Epithelial cell of esophagus (primary cell): ENCODE data around the gene THAP4.

ENCODE experiments used
- DNase-seq: peaks from one replicate; pipeline ENCODE4 v3.0.0; 2010; ENCODE audit warnings: low read depth
- H3K4me3 ChIP-seq: 2 replicates; pipeline ENCODE4 v1.5.1; 2011; ENCODE audit warnings: mild to moderate bottlenecking, low read length, control low read depth
- TF ChIP-seq, protein P1 (sequence below): IDR thresholded peaks from 2 replicates; pipeline ENCODE4 v1.5.1; 2011; ENCODE audit warnings: low read depth, mild to moderate bottlenecking, low read length, control low read depth, inconsistent platforms; ENCODE audit not compliant: insufficient read depth; ENCODE audit errors: missing control alignments

Gene THAP4

DNA sequence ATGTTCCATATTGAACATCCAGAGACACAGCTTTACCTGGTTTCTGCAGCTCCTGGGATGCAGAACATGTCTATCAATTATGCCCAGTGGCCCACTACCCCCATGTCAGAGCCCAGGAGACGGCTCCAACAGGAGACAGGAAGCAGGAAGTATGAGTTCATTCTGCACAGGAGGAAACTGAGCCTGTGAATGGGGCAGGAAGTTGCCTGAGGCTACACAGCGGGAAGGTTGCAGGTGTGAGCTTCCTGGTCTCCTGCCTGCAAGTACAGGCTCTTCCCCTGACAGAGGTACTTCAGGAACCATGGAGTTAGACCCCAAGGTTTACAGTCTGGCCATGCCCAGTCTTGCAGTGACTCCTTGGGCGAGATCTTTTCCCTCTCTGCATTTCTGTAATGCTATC lies 81.2 kb downstream of the THAP4 start:
- TF ChIP-seq, protein P1, sequence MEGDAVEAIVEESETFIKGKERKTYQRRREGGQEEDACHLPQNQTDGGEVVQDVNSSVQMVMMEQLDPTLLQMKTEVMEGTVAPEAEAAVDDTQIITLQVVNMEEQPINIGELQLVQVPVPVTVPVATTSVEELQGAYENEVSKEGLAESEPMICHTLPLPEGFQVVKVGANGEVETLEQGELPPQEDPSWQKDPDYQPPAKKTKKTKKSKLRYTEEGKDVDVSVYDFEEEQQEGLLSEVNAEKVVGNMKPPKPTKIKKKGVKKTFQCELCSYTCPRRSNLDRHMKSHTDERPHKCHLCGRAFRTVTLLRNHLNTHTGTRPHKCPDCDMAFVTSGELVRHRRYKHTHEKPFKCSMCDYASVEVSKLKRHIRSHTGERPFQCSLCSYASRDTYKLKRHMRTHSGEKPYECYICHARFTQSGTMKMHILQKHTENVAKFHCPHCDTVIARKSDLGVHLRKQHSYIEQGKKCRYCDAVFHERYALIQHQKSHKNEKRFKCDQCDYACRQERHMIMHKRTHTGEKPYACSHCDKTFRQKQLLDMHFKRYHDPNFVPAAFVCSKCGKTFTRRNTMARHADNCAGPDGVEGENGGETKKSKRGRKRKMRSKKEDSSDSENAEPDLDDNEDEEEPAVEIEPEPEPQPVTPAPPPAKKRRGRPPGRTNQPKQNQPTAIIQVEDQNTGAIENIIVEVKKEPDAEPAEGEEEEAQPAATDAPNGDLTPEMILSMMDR = no peak
- DNase-seq = peak; percentile 76
- H3K4me3 ChIP-seq = no peak overlapping the region

DNA sequence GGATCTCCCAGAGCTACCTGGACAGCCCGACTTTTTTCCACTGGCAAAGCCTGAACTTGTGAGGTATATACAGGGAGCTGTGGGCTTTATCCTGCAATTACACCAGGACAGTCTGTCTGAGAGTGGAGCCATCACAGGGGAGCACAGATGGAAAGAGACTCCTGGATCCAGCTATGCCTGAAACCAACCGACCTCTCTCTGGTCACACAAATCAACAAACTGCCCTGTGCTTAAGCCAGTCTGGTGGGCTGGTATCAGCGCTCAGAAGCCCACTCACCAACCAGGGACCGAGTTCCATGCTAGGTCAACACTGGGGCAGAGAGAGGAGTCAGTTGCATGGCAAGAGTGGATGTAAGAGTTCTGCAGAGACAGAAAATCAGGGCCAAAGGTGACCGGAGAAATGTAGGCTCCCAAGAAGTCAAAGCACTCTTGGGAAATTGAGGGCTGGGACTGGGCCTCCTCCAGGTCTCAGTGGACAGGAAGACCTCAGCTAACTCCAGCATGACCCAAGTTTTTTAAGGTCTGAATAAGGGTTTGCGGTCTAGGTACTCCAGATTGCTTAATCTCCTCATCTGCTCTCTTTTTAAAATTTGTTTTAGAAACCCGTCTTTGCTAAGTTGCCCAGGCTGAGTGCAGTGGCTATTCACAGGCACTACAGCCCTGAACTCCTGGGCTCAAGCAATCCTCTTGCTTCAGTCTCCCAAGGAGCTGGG lies 82.2 kb downstream of the THAP4 start:
- no peak overlapping the region for H3K4me3 ChIP-seq
- DNase-seq = no peak
- TF ChIP-seq, protein P1 = no peak

DNA sequence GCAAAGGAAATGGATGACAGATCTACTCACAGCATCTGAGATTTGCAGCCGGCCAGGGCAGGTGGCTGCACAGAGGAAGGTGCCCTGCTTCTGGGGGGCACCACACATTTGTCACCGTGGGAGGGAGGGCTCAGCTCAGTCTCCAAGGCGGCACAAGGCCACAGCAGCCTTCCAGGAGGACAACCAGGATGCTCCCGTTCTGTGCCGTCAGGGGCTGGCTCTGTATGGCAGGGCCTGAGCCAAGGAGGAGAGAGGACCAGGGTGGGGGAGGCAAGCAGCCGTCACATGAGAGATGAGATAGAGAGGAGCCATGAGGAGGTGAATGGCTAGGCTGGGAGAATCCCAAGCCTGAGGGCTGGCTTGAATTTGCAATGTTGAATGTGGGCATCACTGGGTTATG lies 83.0 kb downstream of the THAP4 start:
- H3K4me3 ChIP-seq = no peak overlapping the region
- no peak for DNase-seq
- TF ChIP-seq, protein P1 = no peak

DNA sequence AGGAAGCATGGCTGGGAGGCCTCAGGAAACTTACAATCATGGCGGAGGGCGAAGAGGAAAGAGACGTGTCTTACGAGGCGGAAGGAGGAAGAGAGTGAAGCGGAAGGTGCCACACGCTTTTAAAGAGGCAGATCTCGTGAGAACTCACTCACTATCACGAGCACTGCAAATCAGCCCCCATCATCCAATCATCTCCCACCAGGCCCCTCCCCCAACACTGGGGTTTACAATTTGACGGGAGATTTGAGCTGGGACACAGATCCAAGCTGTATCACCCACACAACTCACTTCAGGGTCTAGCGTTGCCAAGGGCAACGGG lies 83.5 kb downstream of the THAP4 start:
- no peak overlapping the region for H3K4me3 ChIP-seq
- no peak for DNase-seq
- TF ChIP-seq, protein P1 = no peak

DNA sequence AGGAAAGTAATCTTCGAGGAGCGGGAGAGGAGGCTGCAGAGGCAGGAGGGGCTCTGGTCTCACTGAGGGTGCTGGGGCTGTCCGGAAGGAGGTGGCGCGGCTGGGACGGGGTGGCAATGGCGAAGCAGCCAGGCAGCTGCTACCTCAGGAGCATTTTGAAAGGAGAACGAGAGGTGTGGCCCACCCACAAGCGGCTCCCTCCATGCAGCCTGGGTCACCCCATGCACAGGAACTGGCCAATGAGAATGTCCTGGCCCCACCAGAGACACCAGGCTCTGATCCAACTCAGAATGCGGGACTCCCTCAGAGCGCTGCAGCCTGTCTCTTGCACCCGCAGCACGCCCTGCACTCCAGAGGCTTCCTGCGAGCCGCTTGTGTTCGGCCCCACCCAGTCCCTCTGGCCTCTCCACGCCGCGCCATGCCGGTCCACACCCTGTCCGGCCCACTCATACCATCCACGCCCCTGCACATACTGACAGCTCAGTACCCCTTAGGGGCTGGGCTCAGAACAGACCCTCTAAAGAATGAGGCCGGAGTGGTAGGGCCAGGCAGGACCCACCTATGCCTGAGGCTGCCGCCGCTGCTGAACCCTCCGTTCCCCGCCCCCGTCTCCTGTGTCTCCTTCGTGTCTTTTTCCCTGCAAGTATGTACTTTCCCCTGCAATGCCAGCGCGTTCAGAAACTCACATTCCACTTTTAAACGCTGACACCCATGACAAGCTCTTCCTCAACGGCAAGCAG lies 84.8 kb downstream of the THAP4 start:
- DNase-seq = no peak
- H3K4me3 ChIP-seq = no peak overlapping the region
- TF ChIP-seq, protein P1 = no peak

DNA sequence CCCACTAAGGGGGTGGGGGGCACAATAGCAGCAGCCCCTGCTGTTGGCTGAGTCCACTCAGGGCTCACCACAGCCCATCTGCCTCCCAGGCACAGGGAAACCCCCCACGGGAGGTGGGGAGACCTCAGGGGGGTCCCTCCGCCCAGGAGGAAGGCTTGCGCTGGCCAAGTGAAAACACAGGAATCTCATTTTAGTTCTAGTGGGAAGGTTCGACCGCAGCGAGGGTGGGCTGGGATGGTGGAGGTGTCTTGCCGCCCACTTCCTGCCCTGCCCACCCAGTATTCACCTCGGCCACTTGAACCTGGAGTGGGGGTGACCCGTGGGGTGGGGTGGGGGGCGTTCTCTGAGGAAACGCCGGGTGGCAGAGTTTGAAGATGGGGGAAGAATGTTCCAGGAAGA lies 85.4 kb downstream of the THAP4 start:
- DNase-seq = no peak
- no peak overlapping the region for H3K4me3 ChIP-seq
- TF ChIP-seq, protein P1 = no peak
